Right kidney (tissue), 1 donor: ENCODE results near the gene RECQL5.

Source experiments
- DNase-seq: peaks from one replicate; pipeline ENCODE4 v3.0.0-alpha.2; 2016

The RECQL5 gene

DNA sequence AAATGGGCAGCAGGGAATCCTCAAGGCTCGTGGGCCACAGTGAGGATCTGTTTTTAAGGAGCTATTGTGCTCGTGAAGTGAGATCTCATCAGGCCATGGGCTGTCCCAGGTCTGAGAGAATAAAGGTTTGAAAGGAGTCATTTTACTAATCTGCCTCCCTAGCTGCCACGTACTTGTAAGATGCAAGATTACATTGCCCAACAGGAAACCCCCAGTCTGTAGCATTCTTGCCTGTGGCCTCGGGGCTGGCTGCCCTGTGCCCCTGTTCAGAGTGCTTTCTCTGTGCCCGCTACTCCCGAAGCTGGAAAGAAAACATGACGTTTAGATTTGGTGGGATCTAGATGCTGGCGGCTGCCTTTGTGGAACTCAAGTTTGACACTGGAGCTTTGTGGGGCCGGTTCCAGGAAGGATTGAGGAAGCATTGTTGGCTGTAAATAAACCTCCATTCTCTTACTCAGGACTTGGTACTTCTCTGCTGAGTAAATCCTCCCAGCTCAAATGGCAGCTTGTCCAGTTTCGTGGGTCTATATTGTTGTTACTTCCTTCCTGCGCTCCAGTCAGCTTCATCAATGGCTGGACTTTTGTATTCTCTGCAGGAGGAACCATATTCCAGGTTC lies 21.4 kb upstream of the RECQL5 start:
- DNase-seq: no peak

DNA sequence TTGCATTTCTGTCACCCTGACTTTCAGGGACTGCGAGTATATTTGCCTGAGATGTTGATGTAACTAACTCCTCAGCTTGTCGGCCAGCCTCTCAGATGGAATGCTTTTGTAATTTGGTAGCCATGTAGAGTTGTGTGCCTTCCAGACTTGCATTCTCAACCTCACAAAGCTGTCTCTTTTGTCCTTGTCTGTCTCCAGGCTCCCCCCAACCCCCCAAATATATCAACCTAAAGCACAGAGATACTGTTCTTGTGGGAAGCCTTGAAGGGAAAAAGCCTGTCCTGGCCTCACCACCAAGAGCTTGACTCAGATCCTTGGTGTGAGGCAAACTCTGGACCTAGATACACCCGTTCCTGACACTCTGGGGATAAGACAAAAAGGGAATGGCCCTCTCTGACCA lies 18.5 kb upstream of the RECQL5 start:
- DNase-seq: no peak

DNA sequence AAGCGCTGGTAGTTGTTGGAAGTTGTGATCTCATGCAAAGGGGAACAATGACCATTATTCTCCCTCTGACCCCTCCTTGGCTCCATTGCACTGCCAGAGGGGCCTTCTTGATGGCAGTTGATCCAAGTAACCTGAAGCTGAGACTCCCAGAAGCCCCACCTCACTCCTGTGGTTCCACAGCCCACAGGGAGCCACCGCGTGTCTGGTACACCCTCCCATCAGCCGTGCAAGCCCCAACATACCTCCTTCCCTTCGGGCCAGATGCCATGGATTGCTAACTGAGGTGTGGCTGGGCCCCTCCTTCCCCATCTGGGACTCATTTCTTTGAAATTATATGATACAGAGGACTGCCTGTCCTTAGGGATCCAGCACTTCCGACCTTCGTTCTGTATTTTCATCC lies 18.0 kb upstream of the RECQL5 start:
- no peak for DNase-seq

DNA sequence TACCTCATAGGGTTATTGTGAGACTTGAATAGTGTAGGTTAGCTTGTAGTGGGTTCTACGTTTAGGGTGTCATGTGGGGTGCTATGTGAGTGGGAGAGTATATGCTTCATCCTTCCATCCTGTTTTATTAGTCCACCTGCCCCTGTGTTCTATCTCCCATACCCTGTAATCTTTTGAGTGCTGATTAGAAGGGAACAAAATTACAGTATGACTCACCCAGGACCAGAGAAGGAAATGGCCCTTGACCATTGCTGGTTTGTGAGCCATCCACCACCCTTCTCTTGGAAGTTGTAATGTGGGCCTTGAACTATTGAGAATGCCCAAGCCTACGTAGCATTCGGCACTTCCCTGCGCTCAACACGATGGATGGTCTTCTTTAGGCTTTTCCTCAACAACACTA lies 17.3 kb upstream of the RECQL5 start:
- no peak for DNase-seq

DNA sequence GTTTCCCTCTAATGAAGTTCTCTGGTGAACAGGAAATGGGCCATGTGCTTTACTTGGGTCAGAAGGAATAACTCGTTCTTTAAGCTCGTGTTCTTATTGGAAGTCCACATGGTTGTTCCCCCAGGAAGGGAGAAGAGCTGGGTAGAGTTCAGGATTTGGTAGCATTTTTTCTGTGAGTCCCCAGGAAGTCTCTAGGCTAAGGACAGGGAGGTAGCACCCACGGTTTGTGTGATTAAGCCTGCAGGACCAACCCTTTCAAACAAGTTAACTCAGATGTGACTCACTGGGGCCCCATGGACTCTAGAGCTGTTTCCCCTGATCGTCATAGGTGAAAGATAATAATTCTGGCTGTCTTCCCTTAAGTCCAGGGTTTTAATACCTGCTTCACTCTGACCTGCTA lies 16.6 kb upstream of the RECQL5 start:
- DNase-seq: no peak

DNA sequence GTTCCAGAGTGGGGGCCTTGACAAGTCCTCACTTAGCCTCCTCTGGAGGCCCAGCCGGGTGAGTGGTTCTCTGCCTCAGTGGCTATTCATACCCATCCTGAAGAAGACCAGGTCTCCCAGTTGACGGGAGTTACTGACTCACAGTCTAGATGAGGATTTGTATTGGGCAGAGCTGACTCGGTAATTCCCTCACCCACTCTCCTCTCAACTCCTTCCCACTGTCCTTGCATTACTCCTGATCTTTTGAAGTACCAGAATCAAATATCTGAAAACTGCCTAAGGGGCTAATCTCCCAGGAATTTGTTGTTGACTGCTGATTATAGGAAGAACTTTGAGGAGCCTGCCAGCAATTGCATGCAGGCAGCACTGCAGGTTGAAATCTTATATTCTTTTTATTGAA lies 14.3 kb upstream of the RECQL5 start:
- DNase-seq: no peak

DNA sequence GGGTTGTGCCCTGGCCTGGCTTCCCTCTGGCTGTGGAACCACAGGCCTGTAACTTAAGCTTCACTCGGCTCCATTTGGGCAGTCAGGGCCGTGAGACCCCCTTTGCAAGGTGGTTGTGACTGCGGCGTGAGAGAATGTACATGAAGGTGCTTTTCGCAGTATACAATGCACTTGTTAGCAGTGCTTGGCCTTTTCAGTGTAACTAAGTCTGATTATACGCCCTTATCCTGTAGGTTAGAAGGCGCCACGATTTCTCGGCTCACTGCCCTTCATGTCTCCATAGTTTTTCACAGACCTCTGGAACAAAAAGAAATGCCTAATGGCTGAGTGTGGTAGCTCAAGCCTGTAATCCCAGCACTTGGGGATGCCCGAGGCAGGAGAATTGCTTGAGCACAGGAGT lies 13.5 kb upstream of the RECQL5 start:
- DNase-seq: no peak

DNA sequence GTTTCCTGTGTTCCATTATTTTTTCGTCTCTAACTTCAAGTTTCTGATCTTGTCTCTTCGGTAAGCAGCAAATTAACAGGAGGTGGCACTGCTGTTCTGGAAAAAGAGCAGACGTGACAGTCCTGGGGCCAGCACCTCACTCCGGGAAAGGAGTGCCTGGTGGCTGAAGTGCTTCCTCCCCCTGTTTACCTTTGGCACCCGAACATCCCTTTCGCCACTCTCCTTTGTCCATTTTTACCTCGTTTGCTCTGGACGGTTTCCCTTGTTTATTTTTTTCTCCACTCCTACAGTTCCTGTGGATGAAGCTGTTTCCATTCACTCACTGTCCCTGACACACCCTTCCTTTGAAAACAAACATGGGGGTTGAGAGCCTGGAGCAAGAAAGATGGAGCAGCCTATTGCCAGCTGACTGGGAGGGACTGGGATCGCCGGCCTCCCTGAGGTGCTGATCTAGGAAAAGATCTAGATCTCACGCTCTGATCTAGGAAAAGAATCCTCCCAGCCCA lies 12.8 kb upstream of the RECQL5 start:
- no peak for DNase-seq

DNA sequence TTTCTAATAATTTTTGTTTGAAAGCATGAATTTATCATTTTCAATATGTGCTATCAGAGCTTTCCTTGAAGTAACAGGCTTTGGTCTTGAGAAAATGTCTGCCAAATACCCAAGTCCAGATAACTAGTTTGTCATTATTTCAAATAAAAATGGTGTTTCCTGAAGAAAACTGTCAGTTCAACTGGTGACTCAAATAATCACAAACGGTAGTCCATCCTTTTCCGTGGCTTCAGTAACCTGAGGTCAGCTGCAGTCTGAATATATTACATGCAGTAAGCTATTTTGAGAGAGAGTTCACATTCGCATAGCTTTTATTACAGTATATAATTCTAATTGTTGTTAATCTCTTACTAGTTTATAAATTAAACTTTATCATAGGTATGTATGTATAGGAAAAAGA lies 9.5 kb upstream of the RECQL5 start:
- no peak for DNase-seq

DNA sequence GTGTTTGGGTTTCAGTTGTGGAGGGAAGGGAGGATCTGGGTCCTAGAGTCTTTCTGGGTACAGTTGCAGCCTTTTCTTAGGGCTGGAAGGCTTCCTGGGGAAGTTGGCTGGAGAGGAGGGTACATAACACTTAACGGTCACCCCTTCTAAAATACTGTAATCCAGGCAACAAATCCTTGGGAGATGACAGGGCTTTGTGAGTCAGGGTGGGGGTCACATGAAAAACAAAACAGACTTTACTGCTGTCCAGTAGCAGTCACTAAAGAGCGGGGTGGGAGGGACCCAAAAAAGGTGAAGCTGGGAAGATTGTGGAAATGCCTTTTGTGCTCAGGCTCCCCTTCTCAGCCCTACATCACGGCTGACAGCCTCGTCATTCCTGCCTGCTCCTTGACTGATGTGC lies 6.5 kb upstream of the RECQL5 start:
- DNase-seq: no peak

DNA sequence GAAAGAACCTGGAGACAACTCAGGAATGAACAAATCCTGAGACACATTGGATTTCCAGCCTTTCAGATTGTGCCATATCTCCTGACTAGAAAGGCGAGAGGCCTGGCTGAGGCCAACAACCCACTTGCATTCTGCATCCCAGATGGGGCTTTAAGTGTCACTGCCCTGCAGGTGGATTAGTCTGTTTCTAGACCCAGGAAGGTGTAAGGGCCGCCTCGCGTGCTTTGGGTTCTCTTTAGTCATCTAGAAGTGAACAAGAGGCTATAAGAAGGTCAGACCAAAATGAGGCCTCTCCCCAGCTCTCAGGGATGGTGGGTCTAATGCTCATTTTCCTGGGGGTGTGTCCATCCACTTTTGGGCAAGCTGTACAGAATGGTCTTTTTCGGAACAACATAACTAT lies 5.1 kb upstream of the RECQL5 start:
- no peak for DNase-seq

DNA sequence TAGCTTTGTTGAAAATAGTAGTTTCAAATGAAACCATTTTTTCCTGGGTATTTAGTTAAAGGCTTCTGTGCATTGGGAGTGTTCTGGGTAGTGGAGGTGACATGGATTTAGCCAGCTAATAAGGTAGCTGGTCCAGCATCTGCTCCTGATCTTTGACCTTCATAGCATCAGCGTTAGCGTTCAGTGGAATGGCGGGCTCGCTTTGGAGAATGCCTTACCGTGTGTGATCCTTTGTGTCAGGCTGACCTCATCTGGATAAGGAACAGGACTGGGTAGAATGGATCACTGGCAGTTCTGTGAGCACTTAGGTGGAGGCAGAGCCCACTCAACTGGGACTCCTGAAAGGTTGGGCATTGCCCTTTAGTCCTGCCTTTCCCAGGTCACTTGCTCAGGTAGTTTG lies 3.9 kb upstream of the RECQL5 start:
- no peak for DNase-seq

DNA sequence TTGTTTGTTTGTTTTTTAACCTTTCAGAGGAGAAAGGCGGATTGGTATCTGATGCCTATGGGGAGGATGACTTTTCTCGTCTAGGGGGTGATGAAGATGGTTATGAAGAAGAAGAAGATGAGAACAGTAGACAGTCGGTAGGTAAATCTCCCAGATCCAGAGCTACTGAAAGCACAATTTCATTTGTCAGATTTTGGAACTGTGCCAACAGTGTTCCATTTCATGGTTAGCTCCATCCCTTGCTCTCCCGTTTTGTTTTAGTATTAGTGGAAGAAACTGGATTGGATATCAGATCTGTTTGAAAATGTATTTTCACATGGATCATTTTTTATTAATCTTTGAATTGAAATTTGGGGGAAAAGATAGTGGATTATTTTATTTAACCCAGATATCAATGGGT lies 1.5 kb upstream of the RECQL5 start:
- no peak for DNase-seq

DNA sequence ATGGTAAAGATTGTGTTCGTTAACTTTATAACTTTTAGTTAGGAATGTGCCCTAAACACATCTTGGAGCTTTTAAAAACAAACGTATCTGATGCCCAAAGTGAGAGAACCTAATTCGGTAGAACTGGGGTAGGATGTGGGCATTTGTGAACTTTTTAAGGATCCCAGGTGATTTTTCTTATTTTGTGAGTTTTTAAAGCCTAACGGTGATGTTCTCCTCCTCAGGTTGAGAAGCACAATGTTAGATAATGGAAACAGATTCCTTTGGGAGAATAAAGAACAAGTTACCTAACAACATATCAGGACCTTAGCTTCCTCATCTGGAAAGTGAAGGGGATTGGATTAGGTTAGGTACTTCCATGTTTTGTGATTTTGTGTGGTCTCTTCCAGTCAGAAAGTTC lies 871 bp upstream of the RECQL5 start:
- no peak for DNase-seq

DNA sequence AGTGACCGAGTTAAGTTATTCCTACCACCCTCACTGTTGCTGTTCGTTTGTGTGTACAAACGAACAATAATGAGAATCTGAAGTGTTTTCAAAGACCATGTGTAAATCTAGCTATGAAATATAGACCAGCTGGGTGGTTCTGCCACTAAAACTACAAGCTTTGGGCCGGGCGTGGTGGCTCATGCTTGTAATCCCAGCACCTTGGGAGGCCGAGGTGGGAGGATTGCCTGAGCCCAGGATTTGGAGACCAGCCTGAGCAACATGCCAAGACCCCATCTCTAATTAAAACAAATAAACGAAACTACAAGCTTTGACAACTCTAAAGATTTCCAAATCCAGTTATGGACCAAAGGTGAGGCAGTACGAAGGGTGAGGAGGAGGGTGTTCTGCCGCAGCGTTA lies 973 bp downstream of the RECQL5 start:
- DNase-seq: no peak

DNA sequence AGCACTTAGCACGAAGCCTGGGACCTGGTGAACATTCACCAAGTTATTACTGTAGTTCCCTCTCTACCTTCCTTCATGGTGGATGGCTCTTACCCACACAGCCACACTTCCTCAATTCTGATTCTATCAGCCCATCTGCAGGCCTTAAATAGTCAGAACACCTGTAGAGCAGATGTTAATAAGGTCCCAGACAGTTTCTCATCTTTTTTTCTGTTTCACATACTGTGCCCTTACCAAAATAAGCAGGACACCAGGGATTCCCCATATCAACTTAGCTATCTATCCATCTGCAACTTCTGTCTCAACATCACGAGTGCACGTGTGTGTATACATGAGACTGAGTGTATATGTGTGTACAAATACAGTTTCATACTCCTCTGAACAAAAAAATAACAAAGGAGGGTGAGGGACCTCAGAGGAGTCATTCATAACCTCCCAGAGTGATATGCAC lies 2.8 kb downstream of the RECQL5 start:
- no peak for DNase-seq

DNA sequence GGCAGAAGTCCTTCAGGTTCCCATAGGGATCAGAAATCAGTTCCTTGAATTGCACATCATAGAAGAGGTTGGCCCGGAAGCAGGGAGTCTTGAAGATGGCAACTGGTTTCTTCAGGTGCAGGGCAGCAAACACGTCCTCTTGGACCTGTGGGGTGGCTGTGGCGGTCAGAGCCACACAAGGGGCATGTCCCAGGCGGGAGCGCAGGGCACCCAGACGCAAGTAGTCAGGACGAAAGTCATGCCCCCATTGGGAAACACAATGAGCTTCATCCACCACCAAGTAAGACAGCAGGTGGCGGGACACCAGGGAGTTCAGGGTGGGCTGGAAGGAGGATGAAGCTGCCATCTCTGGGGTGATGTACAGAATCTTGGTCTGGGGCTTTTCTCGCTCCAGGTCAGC lies 4.4 kb downstream of the RECQL5 start:
- no peak for DNase-seq

DNA sequence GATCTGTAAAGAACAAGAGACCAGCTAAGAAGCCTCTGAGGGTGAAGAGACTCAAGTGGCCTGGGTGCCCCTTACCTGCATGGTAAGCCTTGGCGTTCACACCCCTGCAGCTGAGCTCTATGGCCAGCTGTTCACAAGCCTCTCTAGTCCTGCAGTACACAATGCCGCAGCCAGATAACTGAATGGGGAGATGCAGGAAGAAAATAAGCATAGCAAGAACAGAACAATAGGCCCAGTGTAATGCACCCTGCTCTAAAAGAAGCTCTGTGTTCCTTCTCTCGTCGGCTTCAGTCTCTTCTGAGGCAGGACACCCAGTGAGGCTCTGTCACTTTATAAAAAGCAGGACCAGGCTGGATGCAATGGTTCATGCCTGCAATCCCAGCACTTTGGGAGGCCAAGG lies 5.4 kb downstream of the RECQL5 start:
- DNase-seq: no peak

DNA sequence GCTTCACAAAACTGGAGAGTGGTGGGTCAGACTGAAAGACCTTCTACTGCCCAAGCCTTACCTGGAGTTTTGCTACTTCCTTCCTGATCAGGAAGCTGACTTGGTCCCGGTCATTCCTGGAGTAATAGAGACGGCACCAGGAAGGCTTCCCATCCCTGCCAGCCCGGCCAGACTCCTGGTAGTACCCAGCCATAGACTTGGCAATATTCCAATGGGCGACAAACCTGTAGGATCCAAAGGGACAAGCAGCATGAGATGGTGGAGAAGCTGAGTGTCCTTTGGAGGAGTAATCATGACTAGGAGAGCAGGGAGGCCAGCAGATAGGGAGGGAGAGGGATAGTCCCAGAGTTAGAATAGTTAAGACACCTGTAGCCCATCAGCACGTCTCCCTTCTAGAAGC lies 8.7 kb downstream of the RECQL5 start:
- DNase-seq: no peak

DNA sequence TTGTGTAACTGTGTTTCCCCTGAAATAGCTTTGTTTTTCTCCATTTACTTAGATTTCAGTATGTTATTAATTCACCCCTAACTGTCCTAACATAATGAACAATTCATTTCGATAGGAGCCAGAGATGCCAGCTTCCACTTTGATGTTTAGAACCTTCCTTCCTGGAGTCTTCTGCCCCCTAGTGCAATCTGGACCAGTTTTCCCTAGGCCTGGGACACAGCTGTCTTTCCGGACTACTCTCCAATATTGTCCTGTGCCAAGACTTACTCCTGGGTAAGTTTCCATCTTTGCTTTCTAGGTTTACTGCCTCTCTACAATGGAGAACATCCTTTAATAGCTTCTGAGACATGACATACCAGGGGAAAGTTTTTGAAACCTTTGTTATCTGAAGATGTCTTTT lies 12.8 kb downstream of the RECQL5 start:
- DNase-seq: no peak

DNA sequence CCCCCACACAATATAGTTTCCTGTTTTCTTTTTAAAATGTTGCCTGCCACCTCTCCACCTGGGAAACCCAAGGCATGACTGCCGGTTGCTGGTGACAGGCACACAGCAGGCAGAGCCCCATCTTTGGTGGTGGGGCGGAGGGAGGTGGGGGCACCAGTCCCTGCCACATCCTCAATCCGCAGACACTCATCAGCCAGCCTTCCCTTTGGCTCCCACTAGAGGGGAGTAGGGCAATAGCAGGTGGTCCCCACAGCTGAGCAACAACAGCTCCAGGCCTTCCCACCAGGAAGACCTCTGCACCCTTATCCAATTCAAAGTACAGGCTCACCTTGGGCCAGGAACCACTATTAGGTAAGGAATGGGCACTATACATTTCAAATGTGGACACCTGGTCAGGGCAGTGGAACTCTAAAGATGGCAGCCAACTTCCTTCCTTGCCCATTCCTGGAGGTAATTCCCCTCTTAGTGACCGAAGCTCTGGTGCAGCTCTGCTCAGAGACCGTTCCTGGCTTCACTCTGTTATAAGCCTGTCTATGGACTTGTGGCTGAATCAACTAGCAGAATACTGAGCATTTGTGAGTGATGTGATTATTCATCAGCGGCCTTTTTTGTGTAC lies 13.9 kb downstream of the RECQL5 start:
- DNase-seq: no peak

DNA sequence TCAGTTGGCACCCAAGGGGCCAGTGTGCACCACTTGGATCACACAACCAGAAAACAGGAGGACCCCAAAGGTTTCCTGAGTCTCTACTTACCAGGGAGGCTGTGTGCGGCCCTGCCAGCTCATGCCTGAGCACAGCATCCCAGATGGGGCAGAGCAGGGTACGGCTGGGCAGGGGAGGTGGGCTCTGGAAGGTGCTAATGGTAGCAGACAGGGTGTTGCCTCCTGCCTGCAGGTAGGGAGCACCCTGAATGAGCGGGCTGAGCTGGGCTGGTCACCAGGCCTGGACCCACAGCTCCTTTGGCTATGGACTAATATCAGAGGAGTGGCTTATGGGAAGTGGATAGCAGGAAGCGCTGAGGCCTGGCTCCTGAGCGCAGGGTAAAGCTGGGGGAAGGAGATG lies 14.6 kb downstream of the RECQL5 start:
- DNase-seq: no peak

DNA sequence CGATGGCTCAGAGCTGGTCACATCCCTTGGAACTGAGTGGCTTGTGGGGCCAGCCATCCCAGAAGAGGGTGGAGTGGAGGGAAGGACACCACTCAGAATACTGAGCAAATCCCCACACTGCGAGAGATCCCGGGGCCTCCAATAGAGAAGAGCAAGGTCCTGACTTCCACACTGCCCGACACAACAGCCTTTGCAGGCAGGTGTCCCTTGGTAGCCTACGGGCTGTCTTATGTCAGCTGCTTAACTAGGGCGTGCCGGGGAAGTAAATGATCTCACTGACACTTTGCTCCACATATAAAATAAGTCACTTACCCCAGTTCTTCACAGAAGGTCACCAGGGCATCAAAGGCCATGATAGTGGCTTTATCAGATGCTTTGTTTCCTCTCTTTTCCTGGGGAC lies 16.1 kb downstream of the RECQL5 start:
- DNase-seq: no peak

DNA sequence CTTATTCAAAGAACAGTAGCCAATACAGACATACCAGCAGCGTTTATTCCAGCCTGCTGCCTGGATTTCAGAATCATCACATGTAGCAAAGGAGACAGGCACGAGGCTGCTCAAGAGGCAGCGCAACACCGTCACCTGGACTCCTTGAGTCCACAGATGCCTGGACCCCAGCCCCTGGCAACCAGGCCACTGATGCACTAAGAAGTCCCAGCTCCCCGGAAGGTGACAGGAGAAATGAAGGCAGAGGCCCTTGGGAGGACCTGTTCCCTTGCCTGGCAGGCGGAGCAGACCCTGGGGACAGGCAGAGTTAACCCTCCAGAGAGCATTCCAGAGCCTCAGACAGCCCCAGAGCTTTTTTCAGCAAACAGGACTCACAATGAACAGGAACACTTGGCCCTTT lies 17.3 kb downstream of the RECQL5 start:
- DNase-seq: no peak

DNA sequence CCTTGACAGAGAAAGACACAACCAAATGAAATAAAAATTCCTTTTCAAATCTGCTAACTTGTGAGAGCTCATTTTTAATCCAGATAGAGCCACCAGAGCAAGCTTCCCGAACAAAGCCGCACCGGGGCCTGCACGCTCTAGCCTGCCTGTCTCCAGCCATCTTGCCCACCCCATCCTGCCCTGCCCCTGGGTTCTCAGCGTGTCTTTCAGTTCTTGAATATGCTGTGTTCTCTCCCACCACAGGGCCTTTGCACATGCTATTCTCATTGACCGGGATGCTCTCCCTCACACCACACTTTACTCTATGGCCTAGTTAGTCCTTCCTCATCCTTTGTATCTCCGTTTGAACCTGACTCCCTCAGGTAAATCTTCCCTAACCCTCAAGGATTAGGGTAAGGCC lies 19.0 kb downstream of the RECQL5 start:
- DNase-seq: no peak
